GM18519 (cell line): ENCODE measurements around the gene ADAMTS8.

Source experiments
- ATAC-seq: cut with Tn5 transposase; IDR thresholded peaks from one replicate; pipeline ENCODE4 v1.9.1; 2021; ENCODE audit warnings: mild to moderate bottlenecking, moderate library complexity; ENCODE audit not compliant: unreplicated experiment, low FRiP score

Gene ADAMTS8

GRCh38 chr11:130462101-130462885, 33.9 kb upstream of the ADAMTS8 start:
- no peak for ATAC-seq

DNA sequence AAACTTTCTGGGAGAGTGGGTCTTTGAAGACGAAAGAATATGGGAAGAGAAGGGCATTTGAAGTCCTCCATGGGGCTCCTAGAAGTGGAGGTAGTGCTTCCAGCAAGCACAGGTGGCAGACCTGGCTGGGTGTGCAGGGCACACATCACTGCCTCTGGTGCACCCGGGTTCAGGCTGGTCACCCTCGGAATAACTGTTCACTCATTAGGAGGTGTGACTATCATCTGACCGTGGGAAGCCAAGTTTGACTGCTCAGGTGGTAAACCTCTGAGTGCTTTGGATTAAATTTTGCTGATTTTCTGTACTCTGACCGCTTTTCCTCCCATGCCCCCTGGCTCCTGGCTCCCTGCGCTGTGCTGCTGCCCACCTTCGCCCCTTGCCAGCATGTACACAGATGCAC, 31.1 kb upstream of the ADAMTS8 start:
- ATAC-seq: no peak

GRCh38 chr11:130458410-130458729, 30.0 kb upstream of the ADAMTS8 start:
- no peak for ATAC-seq

GRCh38 chr11:130457623-130458409, 29.4 kb upstream of the ADAMTS8 start:
- no peak for ATAC-seq

DNA sequence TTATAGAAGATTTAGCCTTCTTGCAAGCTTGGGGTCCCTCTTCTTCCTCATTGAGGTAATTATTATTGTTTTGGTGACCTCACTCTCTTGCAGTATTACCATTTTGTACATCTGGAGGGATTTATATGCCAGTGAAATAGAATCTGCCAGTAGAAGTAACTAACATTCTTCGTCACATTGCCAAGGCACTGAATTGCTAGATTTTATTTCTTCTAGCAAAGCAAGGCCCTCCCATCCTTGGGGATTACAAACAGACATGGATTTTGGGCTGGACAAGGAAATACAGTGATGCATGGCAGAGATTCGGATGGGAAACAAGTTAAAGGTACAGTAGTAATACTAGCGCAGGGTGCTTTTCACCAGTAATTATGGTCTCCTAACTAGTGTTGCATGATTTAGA, 27.9 kb upstream of the ADAMTS8 start:
- no peak for ATAC-seq

DNA sequence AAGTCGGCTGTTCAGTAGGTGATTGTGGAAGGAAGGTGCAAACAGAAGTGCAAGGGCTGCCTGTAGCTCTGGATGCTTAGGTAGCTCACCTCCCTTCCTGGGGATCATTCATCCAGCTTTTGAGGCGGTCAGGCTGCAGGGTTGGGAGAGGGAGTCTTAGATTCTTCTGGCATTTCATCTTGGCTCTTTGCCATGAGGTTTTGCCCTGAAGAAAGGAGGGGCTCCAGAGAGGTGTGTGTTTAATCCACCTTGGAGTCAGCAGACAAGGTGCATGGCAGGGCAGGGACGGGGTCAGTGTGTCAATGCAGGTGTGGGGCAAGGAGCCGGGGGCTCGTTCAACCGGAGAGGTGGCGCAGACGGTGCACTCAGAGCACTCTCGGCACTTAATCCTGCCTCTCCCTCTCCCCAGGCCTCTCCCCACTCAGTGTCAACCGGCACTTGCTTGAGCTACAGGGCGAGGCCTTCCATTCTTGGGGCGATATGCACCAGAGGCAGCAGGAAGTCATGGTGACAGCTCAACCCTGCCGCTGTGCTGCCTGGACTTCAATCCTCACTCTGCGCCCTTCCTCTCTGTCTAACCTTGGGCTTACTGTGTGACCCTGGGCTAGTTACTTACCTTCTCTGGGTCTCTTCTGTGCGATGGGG, 27.2 kb upstream of the ADAMTS8 start:
- ATAC-seq: no peak

DNA sequence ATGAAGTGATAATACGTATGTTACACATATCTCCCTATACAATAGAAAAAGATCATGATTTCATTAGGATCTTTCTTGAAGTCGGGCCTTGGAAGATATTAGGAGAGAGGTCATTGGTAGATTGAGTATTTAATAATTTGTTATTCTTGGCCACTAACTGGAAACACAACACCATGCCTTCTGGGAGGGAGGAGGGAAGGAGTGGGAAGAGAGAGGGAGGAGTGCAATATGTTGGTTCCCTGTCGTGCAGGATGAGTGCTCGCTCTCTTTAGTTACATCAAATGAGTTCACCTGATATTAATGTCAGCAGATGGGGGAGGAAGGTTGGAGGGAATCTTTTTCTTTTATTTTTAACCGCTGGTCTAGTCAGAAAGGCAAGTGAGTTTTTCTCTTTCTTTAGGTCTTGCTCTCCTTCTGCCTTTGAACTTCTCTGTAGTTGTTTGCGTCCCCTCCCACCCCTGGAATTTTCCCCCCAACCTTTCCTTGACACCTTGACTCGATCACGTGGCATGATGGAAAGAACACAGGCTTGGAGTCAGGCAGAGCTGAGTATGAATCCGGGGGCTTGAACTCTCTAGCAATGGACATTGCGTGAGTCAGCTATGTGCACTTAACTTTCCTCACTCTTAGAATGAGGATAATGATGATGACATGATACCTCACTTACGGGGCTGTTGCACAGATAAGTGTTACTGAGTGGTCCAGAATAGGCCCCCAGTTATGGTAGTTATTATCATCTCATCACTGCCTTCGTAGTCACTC, 26.3 kb upstream of the ADAMTS8 start:
- no peak for ATAC-seq

- no peak for ATAC-seq
These were observed 24.5 kb upstream of the ADAMTS8 start for GRCh38 chr11:130452940-130453339.

- no peak for ATAC-seq
These were observed 23.8 kb upstream of the ADAMTS8 start for GRCh38 chr11:130452176-130452575.

- ATAC-seq: no peak
These were observed 23.0 kb upstream of the ADAMTS8 start for GRCh38 chr11:130451231-130452019.

DNA sequence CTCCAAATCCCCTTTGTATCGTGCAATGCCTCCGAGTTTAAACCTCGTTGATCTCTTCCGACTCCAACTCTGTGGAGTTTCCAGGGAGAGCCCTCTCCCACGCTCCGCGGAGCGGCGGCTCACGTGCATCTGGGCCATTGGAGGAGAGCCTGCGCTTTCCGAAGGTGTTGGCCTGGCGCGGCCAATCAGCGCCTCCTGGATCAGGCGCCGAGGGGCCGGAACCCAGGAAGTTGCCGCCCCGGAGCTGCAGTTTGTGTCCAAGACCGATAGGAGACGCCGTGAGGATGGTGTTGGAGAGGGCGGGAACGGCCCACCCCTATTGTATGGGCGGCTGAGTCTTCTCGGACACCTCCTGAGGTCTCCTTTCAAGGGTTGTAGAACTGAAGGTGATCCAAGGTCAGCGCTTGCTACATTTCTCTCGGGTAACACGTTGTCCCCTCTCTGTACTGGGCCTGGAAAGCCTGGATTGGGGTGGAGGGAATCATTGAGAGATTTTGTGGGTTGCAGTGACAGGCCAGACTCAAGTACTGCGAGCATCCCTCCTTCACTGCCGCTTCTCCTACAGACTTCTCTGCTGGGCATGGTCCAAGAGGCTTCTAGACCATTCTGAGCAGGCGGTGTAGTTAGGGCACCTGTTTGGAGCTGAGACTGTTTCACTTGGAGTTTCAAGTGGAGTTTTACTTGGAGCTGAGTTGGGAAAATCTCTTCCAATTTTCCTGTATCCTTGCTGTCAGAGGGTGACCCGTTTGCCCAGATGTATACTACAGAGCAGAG, 21.8 kb upstream of the ADAMTS8 start:
- ATAC-seq: no peak

DNA sequence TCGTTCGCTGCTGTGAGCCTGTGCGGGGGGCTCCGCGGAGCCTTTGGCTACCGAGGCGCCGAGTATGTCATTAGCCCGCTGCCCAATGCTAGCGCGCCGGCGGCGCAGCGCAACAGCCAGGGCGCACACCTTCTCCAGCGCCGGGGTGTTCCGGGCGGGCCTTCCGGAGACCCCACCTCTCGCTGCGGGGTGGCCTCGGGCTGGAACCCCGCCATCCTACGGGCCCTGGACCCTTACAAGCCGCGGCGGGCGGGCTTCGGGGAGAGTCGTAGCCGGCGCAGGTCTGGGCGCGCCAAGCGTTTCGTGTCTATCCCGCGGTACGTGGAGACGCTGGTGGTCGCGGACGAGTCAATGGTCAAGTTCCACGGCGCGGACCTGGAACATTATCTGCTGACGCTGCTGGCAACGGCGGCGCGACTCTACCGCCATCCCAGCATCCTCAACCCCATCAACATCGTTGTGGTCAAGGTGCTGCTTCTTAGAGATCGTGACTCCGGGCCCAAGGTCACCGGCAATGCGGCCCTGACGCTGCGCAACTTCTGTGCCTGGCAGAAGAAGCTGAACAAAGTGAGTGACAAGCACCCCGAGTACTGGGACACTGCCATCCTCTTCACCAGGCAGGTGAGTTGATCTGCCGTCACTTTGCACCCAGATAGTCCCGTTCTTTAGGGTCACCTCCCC, 21.0 kb upstream of the ADAMTS8 start:
- ATAC-seq: no peak

GRCh38 chr11:130448416-130449309, 20.3 kb upstream of the ADAMTS8 start, which contains the start of gene ADAMTS15:
TSS of gene ADAMTS15 (plus strand) at chr11:130448645. CDS start at chr11:130448974, 329 bp downstream.
- ATAC-seq: no peak

DNA sequence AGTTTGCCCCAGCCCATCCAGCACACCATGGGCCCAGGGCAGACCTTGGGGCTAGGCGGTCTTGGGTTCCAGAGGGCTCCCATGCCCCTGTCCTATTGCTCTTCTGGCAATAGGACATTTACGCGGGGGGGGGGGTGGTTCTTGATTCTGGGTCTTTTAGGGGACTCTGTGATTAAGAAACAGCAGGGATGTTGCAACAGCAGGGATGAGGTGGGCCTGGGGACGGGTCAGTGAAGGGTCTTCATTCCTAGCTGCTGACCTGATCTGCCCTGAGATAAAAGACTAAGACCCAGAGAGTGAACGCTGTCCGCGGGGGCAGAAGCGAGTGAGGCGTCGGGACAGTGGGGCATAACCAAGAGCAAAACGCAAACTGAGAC, 19.6 kb upstream of the ADAMTS8 start:
- no peak for ATAC-seq

- no peak for ATAC-seq
These were observed 17.4 kb upstream of the ADAMTS8 start for GRCh38 chr11:130445788-130446187.

DNA sequence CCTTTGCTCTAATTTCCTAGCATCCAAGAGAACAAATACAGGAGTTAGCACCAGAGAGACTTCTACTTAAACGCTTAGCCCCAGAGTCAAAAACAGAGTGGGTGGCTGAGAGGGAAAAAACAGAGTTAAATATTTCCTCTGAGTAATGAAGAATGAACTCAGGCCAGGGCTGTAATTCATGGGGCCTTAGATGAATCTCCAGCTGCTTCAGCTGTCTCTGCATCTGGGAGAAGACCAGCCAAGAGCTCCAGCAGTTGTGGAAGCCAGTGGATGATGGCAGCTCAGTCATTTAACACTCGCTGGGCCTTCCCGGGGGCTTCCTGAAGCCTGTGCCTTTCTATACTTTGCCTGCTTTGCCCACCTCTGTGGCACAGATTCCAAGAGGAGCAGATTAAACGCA, 14.3 kb upstream of the ADAMTS8 start:
- ATAC-seq: no peak

GRCh38 chr11:130441719-130442118, 13.3 kb upstream of the ADAMTS8 start:
- ATAC-seq: no peak

DNA sequence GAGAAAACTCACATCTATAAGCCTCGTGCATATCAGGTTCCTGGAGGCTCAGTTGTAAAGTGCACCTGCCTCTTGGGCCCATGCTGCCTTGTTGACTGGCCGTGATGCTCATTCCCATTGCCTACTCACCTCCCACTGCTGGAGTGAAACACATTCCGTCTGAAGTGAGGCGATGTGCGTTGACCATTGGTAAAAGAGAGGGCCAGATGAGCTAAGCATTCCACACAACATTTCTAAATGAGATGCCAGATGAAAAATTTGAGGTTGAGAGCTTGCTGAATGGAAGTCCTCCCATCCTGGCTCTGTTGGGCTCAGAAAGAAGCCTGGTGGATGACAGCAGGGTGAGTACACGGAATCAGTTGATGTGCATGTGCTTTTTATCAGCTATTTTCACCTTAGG, 11.5 kb upstream of the ADAMTS8 start:
- ATAC-seq: no peak
